ENCODE results near the gene FMN1. TPM values are rescaled to one million over a fixed set of nuclear protein-coding genes. Genes with fewer than 3 reads are reported as not detected.

Gene FMN1
- total RNA-seq, 4 donors from 2014 or later = 5.1 to 13.3 (median 9.0) TPM

GRCh38 chr15:32998979-32999672 is 195.4 kb downstream of the FMN1 start:
- TF ChIP-seq, protein P1, sequence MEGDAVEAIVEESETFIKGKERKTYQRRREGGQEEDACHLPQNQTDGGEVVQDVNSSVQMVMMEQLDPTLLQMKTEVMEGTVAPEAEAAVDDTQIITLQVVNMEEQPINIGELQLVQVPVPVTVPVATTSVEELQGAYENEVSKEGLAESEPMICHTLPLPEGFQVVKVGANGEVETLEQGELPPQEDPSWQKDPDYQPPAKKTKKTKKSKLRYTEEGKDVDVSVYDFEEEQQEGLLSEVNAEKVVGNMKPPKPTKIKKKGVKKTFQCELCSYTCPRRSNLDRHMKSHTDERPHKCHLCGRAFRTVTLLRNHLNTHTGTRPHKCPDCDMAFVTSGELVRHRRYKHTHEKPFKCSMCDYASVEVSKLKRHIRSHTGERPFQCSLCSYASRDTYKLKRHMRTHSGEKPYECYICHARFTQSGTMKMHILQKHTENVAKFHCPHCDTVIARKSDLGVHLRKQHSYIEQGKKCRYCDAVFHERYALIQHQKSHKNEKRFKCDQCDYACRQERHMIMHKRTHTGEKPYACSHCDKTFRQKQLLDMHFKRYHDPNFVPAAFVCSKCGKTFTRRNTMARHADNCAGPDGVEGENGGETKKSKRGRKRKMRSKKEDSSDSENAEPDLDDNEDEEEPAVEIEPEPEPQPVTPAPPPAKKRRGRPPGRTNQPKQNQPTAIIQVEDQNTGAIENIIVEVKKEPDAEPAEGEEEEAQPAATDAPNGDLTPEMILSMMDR (IDR thresholded peaks at IDR 0.05) = no peak
- TF ChIP-seq POLR2AphosphoS5 (IDR thresholded peaks at IDR 0.05) = peak; percentile 60
- H3K27ac ChIP-seq = peak overlapping the region in 2 of 4 donors; percentile 19 to 39
- no peaks in the 10 kb centered on the region for H3K36me3 ChIP-seq
- peaks cover 0 to 5% (median 0%) of the 10 kb centered on the region in 3 donors for H3K9me3 ChIP-seq
- ATAC-seq = peak; percentile 85
- H3K4me3 ChIP-seq = no peak overlapping the region
- 56 to 63% methylated on average over 3 to 4 of the region's 4 CpGs for WGBS, 2 donors (ENCODE audit: low coverage in 1 of 2)
- H3K4me1 ChIP-seq = peaks cover 0 to 7% (median 0%) of the 10 kb centered on the region in 3 donors
- H3K27me3 ChIP-seq = no peaks in the 10 kb centered on the region

DNA sequence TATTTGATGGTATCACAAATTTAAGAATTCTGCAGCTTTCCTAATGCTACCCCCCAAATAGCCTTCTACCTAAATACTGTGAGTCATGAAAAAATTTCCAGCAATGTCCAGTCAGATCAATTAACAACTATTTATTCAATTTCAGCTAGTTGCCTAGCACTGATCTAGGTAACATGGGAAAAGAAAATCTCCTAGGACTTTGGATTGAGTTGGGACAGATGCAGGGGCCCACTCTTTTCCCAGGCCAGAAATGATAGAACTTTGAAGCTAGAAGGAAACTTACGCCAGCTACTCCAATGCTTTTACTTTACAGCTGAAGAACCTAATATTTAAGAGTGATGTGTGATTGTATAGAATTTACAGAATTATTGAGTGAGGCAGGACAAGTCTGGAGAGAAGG is 196.3 kb downstream of the FMN1 start:
- peaks cover 0 to 13% (median 0%) of the 10 kb centered on the region in 3 donors for H3K4me1 ChIP-seq
- H3K9me3 ChIP-seq = peaks cover 0 to 5% (median 0%) of the 10 kb centered on the region in 3 donors
- H3K36me3 ChIP-seq = no peaks in the 10 kb centered on the region
- no peak overlapping the region for H3K27ac ChIP-seq
- no peak overlapping the region for H3K4me3 ChIP-seq
- no peak for ATAC-seq
- 80 to 100% methylated on average over 1 of the region's 1 CpG for WGBS, 2 donors (ENCODE audit: low coverage in 1 of 2)
- H3K27me3 ChIP-seq = no peaks in the 10 kb centered on the region
- TF ChIP-seq POLR2AphosphoS5 (IDR thresholded peaks at IDR 0.05) (no peak), EP300 (IDR thresholded peaks at IDR 0.05) (no peak), POLR2A (IDR thresholded peaks at IDR 0.05) (no peak)
- TF ChIP-seq, protein P1 (IDR thresholded peaks at IDR 0.05) = no peak

DNA sequence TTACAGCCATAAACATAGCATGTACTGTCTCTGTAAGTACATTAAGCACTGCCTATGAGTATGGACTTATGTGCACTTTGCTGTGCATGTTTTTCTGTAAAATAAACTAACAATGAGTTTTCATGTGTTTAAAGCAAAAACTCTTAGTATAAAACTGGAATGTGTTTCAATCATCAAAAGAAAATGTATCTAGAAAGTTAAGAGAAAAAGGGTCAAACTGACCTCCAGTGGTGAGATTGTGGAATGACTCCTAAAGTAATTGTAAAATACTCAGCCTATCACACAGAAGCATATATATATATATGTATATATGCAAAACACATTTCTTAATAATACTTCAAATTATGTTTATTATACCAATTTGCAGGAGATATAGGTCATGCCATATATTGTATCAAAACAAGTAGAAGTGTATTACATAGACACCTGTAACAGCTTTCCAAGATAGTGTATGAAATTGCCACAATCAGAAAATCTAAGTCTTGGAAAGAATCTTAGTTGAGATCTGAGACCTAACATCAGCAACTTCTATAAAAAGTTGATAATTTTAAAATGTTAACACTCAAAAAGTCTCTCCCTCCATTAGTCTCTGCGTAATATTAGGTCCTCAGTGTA is 199.6 kb downstream of the FMN1 start:
- WGBS, 2 donors (ENCODE audit: low coverage in 1 of 2) = 93 to 100% methylated on average over 1 of the region's 1 CpG
- H3K9me3 ChIP-seq = peaks cover 0 to 3% (median 0%) of the 10 kb centered on the region in 3 donors
- H3K36me3 ChIP-seq = no peaks in the 10 kb centered on the region
- TF ChIP-seq EP300 (IDR thresholded peaks at IDR 0.05) (no peak), POLR2AphosphoS5 (IDR thresholded peaks at IDR 0.05) (no peak), POLR2A (IDR thresholded peaks at IDR 0.05) (no peak)
- TF ChIP-seq, protein P1 (IDR thresholded peaks at IDR 0.05) = peak; percentile 61 to 73 (median 70)
- H3K4me1 ChIP-seq = peaks cover 0 to 31% (median 0%) of the 10 kb centered on the region in 3 donors
- H3K4me3 ChIP-seq = no peak overlapping the region
- no peak for ATAC-seq
- H3K27ac ChIP-seq = no peak overlapping the region
- H3K27me3 ChIP-seq = no peaks in the 10 kb centered on the region

DNA sequence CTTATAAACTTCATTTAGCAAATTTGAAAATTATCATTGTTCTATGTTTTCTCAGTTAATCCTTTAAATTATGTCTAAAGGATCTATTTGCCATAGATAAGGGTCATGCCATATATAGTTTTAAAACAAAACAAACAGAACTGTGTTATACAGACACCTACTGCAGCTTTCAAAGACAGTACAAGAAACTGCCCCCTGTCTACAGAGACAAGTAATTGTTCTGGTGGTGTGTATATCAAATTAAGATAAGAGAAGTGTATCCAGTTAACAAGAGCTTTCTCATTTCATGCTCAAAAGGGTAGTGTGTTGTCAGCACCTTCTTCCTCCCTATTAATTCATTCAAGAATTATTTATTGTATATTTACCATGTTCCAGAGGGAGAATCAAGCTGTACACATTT is 201.2 kb downstream of the FMN1 start:
- Histone ChIP-seq H3K27me3 (no peaks in the 10 kb centered on the region), H3K4me1 (peaks cover 0 to 32% (median 0%) of the 10 kb centered on the region in 3 donors), H3K27ac (no peak overlapping the region), H3K36me3 (no peaks in the 10 kb centered on the region), H3K9me3 (no peaks in the 10 kb centered on the region), H3K4me3 (no peak overlapping the region)
- TF ChIP-seq, protein P1 (IDR thresholded peaks at IDR 0.05) = peak in 3 of 4 experiments; percentile 17 to 34 (median 25)
- no peak for TF ChIP-seq POLR2AphosphoS5 (IDR thresholded peaks at IDR 0.05)
- no peak for TF ChIP-seq POLR2A (IDR thresholded peaks at IDR 0.05)
- no peak for ATAC-seq
